ENCODE data around the gene IFI44L. TPM values are rescaled to one million over a fixed set of nuclear protein-coding genes. Genes with fewer than 3 reads are reported as not detected.
A peak's percentile ranks its signal among the peaks of the same experiment; 100 is the strongest.

Gene IFI44L
- polyA plus RNA-seq, 1 donor (not counting 4 experiments of a cell fraction or from before 2014, with no cell fraction given) = 34.8 TPM

GRCh38 chr1:78587211-78587610 is 33.0 kb upstream of the IFI44L start:
- Histone ChIP-seq H3K4me3 (ENCODE audit: control insufficient read depth in 2 of 3, extremely low read depth in 1 of 3, insufficient read depth in 2 of 3, low read depth in 1 of 3, low read length in 3 of 3) (peak overlapping the region in 1 of 3 experiments; percentile 7), H3K27ac (ENCODE audit: control insufficient read depth, insufficient read depth, low read length) (no peak overlapping the region), H3K9me3 (ENCODE audit: control insufficient read depth, low read depth, low read length) (no peaks in the 10 kb centered on the region), H4K20me1 (ENCODE audit: control insufficient read depth, extremely low read depth, insufficient read depth, low read length) (no peaks in the 10 kb centered on the region), H2AFZ (ENCODE audit: control insufficient read depth, low read length) (no peak overlapping the region), H3K79me2 (ENCODE audit: control insufficient read depth, insufficient read depth, low read length) (no peaks in the 10 kb centered on the region), H3K27me3 (ENCODE audit: control insufficient read depth, extremely low read depth, insufficient read depth, low read length) (no peaks in the 10 kb centered on the region), H3K4me1 (ENCODE audit: control insufficient read depth, extremely low read depth, insufficient read depth, low read length) (peaks cover 13% of the 10 kb centered on the region), H3K9ac (ENCODE audit: control insufficient read depth, extremely low read depth, insufficient read depth, low read length) (no peak overlapping the region), H3K9me1 (ENCODE audit: control insufficient read depth, extremely low read depth, insufficient read depth, low read length) (no peaks in the 10 kb centered on the region), H3K4me2 (ENCODE audit: control insufficient read depth, extremely low read depth, insufficient read depth, low read depth, low read length) (peak overlapping the region; percentile 9), H3K36me3 (ENCODE audit: control insufficient read depth in 2 of 2, extremely low read depth in 1 of 2, insufficient read depth in 2 of 2, low read length in 2 of 2) (no peaks in the 10 kb centered on the region)
- peak; percentile 83 for FAIRE-seq
- peak; percentile 42 for DNase-seq (ENCODE audit: low read depth, low spot score)
- dilution Hi-C loops (cut with MboI; ENCODE audit: extremely low pct_ligation_motif_present, low sequenced_read_pairs) = no loop called here
- no peak for TF ChIP-seq CTCF (optimal IDR thresholded peaks at IDR 0.05 in 1 of 3, IDR thresholded peaks at IDR 0.05 in 1 of 3, conservative IDR thresholded peaks at IDR 0.05 in 1 of 3; ENCODE audit: extremely low read depth in 1 of 3, insufficient read depth in 2 of 3, low read length in 3 of 3)
- TF ChIP-seq EZH2 (IDR thresholded peaks at IDR 0.05; ENCODE audit: low read length) = no peak

GRCh38 chr1:78591971-78592370 is 28.3 kb upstream of the IFI44L start:
- FAIRE-seq = no peak
- Histone ChIP-seq H4K20me1 (ENCODE audit: control insufficient read depth, extremely low read depth, insufficient read depth, low read length) (no peaks in the 10 kb centered on the region), H2AFZ (ENCODE audit: control insufficient read depth, low read length) (no peak overlapping the region), H3K27ac (ENCODE audit: control insufficient read depth, insufficient read depth, low read length) (no peak overlapping the region), H3K4me1 (ENCODE audit: control insufficient read depth, extremely low read depth, insufficient read depth, low read length) (peaks cover 5% of the 10 kb centered on the region), H3K27me3 (ENCODE audit: control insufficient read depth, extremely low read depth, insufficient read depth, low read length) (no peaks in the 10 kb centered on the region), H3K4me3 (ENCODE audit: control insufficient read depth in 2 of 3, extremely low read depth in 1 of 3, insufficient read depth in 2 of 3, low read depth in 1 of 3, low read length in 3 of 3) (no peak overlapping the region), H3K4me2 (ENCODE audit: control insufficient read depth, extremely low read depth, insufficient read depth, low read depth, low read length) (no peak overlapping the region), H3K9me3 (ENCODE audit: control insufficient read depth, low read depth, low read length) (no peaks in the 10 kb centered on the region), H3K79me2 (ENCODE audit: control insufficient read depth, insufficient read depth, low read length) (no peaks in the 10 kb centered on the region), H3K36me3 (ENCODE audit: control insufficient read depth in 2 of 2, extremely low read depth in 1 of 2, insufficient read depth in 2 of 2, low read length in 2 of 2) (no peaks in the 10 kb centered on the region), H3K9ac (ENCODE audit: control insufficient read depth, extremely low read depth, insufficient read depth, low read length) (no peak overlapping the region), H3K9me1 (ENCODE audit: control insufficient read depth, extremely low read depth, insufficient read depth, low read length) (no peaks in the 10 kb centered on the region)
- no peak for DNase-seq (ENCODE audit: low read depth, low spot score)
- dilution Hi-C loops (cut with MboI; ENCODE audit: extremely low pct_ligation_motif_present, low sequenced_read_pairs) = no loop called here
- no peak for TF ChIP-seq EZH2 (IDR thresholded peaks at IDR 0.05; ENCODE audit: low read length)
- no peak for TF ChIP-seq CTCF (optimal IDR thresholded peaks at IDR 0.05 in 1 of 3, IDR thresholded peaks at IDR 0.05 in 1 of 3, conservative IDR thresholded peaks at IDR 0.05 in 1 of 3; ENCODE audit: extremely low read depth in 1 of 3, insufficient read depth in 2 of 3, low read length in 3 of 3)
